ENCODE results near the gene ZFYVE16.

GRCh38 chr5:80389580-80389979 is 18.3 kb upstream of the ZFYVE16 start:
- TF ChIP-seq EZH2 (IDR thresholded peaks at IDR 0.05; ENCODE audit: borderline replicate concordance, control insufficient read depth, low read depth, low read length), result no peak
- TF ChIP-seq CTCF (IDR thresholded peaks at IDR 0.05 in 2 of 3, conservative IDR thresholded peaks at IDR 0.05 in 1 of 3; ENCODE audit: control insufficient read depth in 2 of 3, extremely low read depth in 1 of 3, insufficient read depth in 1 of 3, low read depth in 3 of 3, low read length in 3 of 3), result no peak
- TF ChIP-seq RAD21 (IDR thresholded peaks at IDR 0.05; ENCODE audit: insufficient read depth, low read depth, low read length), result no peak
- no peak for TF ChIP-seq POLR2AphosphoS5 (IDR thresholded peaks at IDR 0.05; ENCODE audit: low read length)
- no peak for TF ChIP-seq PKNOX1 (IDR thresholded peaks at IDR 0.05)
- no peak for TF ChIP-seq BRCA1 (IDR thresholded peaks at IDR 0.05; ENCODE audit: low read depth, low read length)
